HG02943 (cell line): ENCODE data around the gene RAB17.

ENCODE experiments used
- ATAC-seq: cut with Tn5 transposase; IDR thresholded peaks from one replicate; pipeline ENCODE4 v1.9.1; 2021; ENCODE audit warnings: mild to moderate bottlenecking, low read depth, moderate library complexity; ENCODE audit not compliant: unreplicated experiment

Gene RAB17, protein sequence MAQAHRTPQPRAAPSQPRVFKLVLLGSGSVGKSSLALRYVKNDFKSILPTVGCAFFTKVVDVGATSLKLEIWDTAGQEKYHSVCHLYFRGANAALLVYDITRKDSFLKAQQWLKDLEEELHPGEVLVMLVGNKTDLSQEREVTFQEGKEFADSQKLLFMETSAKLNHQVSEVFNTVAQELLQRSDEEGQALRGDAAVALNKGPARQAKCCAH

DNA sequence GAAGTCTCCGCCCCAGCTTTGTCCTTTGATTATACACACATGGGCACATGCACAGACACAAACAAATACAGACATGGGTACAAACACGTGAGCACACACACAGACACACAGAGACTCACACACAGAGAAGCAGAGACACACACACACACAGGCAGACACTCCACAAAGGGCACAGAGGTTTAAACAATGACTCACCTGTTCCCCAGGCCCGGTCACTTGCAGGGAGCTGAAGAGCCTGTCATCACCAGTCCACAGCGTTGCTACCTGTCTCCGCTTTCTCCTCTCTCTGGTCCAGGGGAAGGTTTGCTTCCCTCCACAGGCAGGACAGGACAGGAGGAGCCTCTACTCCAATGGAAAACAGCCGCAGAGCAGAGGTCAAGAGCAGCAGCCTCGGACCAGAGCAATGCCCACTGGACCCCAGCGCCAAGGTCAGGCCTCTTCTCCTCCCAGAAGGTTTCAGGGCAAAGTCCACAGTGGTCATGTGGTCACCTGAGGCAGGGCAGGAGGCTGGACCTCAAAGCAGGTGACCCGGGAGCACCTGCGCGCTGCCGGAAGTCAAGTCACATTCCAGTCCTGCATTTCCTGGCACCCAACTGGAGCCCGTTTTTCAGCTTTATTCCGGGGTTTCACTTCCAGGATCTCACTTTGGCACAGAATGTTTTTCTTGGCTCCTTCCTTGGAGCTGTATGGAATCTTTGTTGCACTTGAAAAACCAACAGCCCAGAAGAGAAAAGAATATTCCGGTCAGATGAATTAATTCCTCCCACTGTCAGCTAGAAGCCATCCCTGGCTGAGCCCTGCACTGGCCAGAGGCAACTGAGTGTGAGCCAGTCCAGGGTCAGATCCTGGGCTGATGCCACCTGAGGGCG, at the start of gene RAB17:
RAB17 (minus strand) TSS at position 463 of the 869 bp plus-strand sequence. CDS start 4,580 bp downstream, outside the sequence.
- ATAC-seq, result no peak

DNA sequence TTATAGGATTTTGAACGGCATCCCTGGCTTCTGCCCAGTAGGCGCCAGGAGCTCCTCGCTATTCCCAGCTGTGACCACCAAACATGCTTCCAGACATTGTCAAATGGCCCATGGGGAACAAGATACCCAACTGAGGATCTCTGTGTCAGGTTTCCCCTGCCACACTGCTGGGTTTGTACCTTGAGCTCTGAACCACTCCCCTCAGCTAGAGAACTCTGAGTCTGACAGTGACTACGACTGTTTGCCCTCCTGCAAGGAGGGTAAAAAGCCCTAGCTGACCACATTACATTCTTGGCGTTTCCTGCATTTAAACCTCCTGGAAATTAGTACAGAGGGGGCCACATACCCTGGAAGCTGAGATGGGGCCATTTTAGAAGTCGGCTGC, 49.3 kb upstream of the RAB17 start:
- no peak for ATAC-seq

DNA sequence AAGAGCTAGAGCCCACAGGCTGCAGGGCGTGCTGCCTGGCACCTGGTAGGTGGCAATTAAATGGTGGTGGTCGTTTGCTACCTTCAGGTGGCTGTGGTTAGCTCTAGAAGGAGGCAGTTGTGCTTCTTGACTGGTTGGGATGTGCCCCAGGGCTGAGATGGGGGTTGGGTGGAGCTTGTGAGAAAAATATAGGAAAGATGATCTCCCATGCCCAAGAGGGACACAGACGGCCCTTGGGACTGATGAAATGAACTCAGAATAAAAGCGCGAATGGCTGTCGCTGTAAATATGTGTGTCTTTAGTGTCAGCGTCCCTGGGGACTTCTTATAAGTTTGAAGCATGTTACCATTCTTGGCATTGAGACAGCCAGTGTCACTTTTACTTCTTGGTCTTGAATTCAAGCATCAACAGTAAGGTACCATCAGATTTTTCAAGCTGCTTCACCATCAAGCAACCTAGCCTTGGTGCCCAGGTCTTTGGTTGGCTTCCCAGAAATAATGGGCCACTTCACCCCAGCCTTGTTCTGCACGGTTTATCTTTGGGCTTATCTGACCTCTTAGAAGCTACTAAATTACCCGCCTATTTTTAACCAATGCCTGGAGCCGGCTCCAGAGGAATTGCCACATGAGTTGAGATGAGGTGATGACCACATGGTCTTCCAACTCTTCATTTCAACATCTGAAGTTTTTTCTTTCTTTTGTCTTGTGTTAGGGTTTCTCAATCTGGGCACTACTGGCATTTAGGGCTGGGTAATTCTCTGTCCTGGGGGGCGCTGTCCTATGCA, 48.7 kb upstream of the RAB17 start:
- ATAC-seq, result no peak

DNA sequence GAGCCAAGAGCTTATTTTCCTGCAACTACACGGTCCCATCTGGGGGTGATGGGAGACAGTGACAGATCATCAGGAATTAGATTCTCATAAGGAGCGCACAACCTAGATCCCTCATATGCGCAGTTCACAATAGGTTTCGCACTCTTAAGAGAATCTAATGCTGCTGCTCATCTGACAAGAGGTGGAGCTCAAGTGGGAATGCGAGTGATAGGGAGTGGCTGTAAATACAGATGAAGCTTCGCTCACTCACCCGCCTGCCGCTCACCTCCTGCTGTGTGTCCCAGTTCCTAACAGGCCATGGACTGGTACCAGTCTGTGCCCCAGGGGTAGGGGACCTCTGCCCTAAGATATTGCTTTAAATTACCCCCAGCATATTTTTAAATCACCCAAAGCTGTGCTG, 47.6 kb upstream of the RAB17 start:
- no peak for ATAC-seq

DNA sequence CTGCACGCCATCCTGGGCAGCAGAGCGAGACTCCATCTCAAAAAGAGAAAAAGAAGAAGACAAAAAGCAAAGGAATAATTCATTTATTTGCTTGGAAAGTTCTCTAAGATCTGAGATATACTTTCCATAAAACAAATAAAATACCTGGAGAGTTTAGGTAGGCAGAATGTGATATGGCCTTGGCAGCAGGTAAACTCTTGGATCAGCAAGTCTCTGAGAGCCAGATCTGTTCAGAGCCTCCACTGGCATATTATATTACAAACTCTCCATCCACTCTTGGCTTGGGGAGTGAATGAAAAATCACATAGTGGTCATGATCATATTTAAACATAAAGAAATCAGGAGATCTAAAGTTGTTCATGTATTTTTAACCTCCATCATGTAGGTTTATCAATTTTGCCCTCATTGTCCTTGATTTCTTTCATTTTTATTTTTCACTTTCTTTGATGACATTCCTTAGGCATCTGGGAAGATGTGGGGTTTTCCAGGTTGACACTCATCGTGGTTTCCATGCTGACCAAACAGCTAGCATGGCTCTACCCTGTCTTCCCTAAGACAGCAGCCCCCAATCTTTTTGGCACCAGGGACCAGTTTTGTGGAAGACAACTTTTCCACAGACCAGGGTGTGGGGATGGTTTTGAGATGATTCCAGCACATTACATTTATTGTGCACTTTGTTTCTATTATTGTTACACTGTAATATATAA, 47.0 kb upstream of the RAB17 start:
- no peak for ATAC-seq

DNA sequence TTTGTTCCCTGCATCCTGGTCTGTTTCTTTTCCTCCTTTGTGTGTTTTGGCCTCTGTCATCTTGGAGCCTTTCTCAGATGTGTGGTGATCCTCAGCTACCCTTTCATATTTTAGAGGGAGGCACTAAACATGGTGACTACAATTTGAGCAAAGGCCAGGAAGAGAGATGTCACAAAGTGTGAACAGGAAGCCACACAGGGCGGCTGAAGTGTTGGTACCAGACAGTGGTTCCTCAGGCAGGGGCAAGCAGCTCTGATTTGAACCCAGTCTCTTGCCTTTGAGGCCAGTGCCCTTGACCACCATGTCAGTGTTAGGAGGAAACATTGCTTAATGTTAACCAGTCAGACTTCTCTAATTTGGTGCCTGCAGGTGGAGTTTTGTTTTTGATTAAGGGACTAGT, 46.0 kb upstream of the RAB17 start:
- no peak for ATAC-seq

DNA sequence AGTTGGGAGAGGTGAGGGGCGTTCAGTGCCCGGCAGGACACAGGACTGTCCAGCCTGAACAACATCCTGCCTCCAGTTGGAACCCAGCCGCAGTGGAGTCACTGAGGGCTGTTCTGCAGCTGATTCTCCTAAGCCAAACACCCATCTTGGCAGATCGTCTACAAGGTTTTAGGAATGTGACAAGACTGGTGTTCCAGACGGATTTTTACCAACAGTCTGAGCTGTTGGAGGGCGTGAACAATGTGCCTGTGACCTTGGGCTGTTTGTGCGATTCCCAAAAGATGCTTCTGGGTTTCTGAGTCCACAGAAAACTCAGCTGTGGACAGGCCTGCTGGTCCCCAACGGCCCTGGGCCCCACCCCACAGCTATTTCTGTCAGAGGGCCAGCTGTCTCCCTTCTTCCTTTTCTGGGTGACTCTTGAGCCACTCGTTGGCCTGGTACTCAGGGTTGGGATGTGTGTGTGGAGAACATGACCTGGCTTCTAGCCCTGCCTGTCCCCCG, 42.6 kb upstream of the RAB17 start:
- ATAC-seq, result no peak

DNA sequence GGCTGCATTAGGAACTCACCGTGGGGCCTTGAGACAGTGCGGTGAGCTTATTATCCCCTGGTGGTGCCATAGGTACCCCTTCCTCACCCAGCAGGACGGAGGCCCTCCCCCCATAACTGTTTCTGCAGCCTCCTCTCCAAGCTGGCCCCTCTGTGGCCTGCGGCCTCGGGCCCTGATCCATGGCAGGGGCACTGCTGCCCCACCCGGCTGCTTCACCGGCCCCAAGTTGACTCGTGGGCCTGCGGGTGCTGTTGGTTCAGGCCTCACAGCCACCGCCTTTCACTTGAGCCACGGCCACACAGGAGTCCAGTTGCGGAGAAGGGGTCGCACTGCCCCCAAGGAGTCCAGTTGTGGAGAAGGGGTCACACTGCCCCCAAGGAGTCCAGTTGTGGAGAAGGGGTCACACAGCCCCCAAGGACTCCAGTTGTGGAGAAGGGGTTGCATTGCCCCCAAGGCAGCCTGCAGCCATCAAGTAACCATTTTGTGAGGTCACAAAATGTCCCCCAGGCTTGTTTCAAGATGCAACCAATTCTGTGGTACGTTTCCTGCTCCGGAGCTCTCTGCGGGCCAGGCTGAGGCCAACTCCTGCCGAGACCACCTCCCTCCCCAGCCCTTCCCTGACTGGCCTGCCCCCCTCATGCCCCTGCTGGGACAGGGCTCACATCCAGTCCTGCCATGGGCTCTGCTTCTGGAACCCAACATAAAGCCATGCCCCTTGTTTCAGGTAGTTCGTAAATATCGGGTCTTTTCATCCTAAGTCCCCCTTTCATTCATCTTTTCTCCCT, 41.5 kb upstream of the RAB17 start:
- no peak for ATAC-seq

DNA sequence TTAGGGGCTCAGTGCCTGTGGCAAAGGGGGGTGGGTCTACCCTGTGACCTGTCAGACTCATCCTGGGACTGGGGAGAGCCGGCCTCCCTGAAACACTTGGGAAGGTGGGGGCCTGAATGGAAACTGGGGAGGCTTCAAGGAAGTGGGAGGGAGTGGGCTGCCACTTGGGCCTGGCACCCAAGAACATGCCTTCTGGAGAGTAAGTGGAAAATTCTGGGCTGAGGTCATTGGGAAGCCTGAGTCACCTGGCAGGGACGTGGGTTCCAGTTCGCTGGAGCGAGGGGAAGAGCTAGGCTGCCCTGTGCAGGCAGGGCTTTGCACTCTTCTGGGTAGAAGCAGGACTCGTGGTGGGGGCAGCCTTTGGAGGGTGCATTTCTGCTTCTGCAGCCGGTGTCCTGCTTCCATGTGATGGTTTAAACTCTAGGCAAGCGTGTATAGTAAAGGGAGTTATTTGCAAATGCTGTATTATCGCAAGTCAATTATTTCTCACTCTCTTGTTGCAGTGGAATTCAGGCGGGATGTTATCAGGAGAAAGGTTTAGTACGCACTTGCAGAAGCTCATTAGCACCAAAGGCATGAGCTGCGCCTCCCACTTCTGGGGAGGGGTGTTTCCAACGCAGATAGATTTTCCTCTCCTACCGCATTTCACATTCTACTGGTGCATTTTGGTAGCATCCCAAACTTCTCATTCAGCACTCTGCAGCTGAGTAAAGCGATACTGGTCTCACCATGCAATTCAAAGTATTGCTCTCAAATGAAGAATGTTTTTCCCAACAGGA, 40.7 kb upstream of the RAB17 start:
- ATAC-seq, result no peak

DNA sequence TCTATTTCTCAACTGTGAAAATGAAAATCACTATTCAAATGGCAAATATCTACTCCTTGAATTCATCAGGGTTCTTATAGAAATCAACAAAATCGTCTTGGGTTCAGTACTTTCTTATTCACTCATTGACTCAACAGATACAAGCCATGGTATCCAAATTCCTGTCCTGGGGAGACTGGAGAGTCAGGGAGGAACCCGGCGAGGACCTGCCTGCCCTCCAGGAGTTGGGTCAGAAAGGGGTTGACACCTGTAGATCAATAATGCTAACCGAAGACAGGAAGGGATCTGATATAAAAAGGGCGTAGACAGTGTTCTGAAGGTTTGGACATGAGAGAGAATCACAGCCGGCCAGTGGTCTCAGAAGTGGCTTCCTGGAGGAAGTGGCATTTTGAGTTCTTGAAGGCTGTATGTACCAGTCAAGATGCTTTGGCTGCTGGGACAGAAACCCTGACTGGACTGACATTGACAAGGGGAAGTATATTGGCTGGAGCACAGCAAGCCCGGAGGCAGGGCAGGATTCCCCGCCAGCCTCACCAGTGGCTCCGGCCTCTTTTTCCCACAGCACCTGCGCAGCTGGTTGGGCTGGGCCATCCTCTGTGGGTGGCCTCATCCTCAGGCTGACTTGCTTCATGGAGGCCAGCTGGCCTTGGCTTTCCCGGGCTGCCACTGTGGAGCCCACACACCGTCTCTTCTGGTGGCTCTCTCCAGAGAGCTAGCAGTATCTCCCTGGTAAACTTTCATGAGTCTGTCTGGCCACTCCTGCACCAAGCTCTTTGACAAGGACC, 39.9 kb upstream of the RAB17 start:
- ATAC-seq, result no peak

DNA sequence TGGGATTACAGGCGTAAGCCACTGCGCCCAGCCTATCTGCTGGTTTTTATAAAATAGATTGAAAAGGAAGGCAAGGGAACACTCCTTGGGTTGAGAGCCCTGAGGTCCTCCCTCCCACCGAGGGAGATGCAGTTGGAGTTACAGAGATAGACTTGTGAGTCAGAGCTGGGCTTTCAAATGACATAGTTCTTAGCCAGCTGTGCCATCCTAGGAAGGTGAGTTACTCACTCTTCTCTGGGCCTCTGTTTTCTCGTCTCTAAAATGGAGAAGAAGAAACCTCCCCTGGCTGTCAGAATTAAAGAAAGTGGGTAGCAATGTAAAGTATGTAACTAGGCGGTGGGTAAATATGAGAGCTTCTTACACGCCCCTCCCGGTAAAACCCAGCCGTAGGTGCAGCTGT, 39.2 kb upstream of the RAB17 start:
- no peak for ATAC-seq

DNA sequence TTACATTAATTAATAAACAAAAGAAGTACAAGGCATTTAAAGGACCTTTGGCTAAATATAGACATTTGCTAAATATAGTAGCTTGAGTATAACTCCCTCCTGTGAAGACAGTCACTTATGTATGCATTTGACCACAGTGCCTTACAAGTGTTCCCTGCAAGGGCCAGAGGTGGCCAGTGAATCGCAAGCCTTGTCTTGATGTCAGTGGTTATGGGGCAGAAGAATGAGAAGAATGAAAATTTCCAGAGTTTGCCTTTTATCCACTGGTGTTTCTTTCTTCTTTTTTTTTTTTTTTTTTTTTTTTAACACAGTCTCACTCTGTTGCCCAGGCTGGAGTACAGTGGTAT, 38.6 kb upstream of the RAB17 start:
- no peak for ATAC-seq

DNA sequence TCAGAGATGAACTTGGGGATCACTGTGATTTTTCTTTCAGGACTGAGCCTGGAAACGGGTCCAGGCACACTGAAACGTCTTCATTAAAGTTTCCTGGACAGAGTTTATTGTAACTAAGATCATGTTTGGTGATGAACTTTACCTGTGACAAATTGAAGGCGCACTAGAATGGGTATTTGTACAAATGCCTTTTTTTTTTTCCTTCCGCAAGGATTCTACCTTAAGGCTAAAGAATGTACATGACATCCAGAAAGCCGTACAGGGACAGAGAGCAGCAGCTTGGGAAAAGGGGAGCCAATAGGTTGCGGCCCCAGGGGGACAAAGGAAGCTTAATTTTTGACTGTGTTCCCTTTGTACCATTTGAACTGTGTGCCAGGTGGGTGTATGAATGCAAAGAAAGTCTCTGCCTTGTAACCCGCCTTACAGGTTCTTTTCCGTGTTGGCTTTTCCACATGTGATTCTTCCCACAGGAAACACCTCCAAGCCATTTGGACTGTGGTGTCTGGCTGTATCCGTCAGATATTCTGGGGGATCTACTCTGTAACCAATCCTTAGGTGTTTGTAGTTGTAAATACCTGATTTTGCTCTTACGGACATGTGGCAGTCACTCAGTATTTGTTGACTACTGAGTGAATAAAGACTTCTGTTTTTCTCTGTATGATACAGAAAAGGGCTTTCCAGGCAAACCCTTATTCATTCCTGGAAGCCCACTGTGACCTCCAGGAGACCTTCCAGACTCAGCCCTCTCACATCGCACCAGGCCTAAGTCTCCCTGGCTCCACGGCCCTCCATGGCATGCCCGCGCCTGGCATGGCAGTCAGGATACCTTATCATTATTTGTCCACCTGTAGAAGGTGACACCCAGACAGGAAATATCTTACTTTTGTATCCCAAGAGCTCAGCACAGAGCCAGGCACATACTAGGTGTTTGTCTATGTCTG, 38.0 kb upstream of the RAB17 start:
- ATAC-seq, result no peak

DNA sequence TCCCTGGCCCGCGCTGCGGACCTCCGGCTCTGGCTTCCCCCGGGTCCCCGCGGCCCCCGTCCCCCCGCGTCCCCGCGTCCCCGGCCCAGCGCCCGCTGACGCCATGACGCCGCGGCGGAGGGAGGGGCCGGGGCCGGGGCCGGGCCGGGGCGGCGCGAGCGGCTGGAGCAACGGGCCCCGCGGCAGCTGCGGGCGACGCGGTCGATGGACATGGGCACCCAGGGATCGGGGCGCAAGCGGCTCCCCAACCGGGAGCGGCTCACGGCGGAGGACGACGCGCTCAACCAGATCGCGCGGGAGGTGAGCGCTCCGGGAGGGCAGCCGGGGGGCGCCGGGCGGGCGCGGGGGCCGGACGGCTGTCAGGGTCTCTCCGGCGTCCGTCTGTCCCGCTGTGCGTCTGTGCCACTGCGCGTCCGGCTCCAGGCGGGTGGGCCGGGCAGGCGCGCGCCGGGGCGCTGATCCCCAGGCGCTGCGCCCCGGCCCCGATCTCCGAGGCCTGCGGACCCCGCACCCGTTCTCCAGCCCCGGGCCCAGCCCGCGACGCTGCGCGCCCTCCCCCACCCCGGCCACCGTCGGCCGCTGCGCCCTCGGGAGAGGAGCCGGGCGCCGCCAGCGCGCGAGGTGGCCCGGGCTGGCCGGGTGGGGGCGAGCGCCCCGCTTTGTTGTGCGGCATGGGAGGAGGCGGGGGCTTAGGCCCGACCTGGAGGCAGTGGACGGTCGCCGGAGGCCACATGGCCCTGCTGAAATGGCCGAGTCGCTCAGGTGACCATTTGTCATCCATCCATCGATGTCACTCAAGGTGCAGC, 37.1 kb upstream of the RAB17 start, which contains the start of gene LRRFIP1:
LRRFIP1 (plus strand) TSS at position 147 of the 806 bp plus-strand sequence; CDS start at position 205, 58 bp downstream.
- ATAC-seq, result no peak

DNA sequence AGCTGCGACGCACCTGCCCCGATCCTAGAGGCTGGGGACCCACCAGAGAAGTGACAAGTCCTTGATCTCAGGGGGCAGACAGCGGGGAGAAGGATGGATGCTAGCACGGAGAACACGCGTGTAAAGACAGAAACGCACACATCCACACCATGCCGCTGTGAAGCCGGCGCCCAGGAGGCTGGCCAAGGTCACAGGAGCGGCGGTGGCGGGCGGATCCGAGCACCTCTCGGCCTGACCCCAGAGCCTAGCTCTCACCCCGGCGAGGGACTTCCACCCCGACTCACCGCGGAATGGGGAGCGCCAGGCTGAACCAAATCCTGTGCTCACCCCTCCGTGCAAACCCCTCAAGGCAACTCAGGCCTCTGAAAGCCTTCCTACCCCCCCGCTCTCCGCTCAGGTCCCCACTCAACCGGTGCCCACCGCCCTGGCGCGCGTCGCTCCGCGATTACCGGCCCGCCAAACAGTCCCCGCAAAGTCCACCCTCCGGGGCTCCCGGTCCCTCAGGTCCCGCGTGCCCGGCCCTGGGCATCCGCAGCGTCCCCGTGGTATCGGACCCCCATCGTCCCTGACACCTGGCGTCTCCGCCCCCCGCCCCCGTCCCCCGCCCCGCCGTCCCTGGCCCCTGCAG, 36.4 kb upstream of the RAB17 start:
- no peak for ATAC-seq

DNA sequence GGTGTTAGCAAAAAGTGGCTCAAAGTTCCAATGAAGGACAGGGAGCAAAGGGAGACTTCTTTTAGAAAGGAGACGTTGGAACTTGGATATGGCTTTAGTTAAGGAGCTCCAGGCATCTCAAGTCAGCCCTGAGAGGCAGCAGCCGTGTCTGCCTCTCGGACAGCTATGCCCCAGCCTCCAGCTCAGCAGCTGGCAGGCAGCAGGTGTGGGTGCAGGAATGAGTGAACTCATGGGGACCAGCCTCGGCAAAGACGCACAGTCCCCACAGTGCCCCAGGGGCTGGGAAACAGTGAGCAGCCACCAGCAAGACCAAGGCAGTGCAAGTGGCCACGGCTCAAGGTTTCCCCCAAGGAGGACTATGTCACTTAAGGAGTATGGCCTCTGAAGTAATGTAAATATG, 35.2 kb upstream of the RAB17 start:
- no peak for ATAC-seq
